ENCODE results near the gene COPG2.

DNA sequence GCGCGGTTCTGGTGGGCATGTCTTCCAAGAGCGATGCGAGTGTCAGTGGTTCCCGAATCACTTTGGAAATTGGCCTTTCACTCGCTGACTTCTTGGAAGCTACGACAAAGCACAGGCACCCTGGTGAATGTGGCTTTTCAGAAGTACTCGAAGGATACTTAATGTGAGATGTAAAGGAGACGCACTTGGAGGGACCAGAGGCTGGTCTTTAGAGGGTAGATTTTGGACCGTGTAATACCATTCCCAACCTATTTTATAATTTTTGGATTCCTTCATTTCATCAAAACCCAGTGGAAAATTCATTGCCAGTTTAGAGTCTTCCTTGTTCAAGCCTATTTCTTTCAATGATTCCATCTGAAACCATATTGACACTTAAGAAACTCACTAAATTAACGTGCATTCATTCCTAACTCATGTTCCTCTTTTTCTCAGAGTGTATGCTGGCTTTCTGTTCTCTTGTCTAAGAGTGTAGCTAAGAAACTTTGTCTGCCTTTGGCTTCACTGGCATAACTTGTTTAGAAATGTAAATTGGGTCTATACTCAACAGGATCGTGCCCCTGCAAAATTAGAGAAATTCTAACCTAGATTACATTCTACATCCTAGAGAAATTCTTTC lies 645 bp upstream of the COPG2 start:
- TF ChIP-seq, protein P1, sequence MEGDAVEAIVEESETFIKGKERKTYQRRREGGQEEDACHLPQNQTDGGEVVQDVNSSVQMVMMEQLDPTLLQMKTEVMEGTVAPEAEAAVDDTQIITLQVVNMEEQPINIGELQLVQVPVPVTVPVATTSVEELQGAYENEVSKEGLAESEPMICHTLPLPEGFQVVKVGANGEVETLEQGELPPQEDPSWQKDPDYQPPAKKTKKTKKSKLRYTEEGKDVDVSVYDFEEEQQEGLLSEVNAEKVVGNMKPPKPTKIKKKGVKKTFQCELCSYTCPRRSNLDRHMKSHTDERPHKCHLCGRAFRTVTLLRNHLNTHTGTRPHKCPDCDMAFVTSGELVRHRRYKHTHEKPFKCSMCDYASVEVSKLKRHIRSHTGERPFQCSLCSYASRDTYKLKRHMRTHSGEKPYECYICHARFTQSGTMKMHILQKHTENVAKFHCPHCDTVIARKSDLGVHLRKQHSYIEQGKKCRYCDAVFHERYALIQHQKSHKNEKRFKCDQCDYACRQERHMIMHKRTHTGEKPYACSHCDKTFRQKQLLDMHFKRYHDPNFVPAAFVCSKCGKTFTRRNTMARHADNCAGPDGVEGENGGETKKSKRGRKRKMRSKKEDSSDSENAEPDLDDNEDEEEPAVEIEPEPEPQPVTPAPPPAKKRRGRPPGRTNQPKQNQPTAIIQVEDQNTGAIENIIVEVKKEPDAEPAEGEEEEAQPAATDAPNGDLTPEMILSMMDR (IDR thresholded peaks at IDR 0.05; ENCODE audit: insufficient read depth, low read depth, low read length): no peak
- no peak for TF ChIP-seq EZH2 (IDR thresholded peaks at IDR 0.05; ENCODE audit: insufficient read depth, low read length)
